Loucy (cell line): ENCODE measurements around the gene PAN2.

Experiments used
- EZH2phosphoT487 ChIP-seq: fragments of 200-600 bp; IDR thresholded peaks from 2 replicates; pipeline ENCODE4 v1.6.1; 2018; ENCODE audit warnings: antibody characterized with exemption, mild to moderate bottlenecking, moderate library complexity, borderline replicate concordance
- TF ChIP-seq, protein P1 (sequence below): fragments of 200-600 bp; sonication (generic); conservative IDR thresholded peaks from 2 replicates; pipeline ENCODE4 v1.5.1; 2014; ENCODE audit warnings: mild to moderate bottlenecking, antibody characterized with exemption, low read length

- TF ChIP-seq, protein P1, sequence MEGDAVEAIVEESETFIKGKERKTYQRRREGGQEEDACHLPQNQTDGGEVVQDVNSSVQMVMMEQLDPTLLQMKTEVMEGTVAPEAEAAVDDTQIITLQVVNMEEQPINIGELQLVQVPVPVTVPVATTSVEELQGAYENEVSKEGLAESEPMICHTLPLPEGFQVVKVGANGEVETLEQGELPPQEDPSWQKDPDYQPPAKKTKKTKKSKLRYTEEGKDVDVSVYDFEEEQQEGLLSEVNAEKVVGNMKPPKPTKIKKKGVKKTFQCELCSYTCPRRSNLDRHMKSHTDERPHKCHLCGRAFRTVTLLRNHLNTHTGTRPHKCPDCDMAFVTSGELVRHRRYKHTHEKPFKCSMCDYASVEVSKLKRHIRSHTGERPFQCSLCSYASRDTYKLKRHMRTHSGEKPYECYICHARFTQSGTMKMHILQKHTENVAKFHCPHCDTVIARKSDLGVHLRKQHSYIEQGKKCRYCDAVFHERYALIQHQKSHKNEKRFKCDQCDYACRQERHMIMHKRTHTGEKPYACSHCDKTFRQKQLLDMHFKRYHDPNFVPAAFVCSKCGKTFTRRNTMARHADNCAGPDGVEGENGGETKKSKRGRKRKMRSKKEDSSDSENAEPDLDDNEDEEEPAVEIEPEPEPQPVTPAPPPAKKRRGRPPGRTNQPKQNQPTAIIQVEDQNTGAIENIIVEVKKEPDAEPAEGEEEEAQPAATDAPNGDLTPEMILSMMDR = no peak
- TF ChIP-seq EZH2phosphoT487 = no peak
Observed at GRCh38 chr12:56377310-56377988, 43.6 kb upstream of the PAN2 start.
